ENCODE results near the gene SETBP1. TPM values are rescaled to one million over a fixed set of nuclear protein-coding genes. Genes with fewer than 3 reads are reported as not detected.

The SETBP1 gene
- total RNA-seq, 1 donor from 2014 or later: 25.8 TPM

DNA sequence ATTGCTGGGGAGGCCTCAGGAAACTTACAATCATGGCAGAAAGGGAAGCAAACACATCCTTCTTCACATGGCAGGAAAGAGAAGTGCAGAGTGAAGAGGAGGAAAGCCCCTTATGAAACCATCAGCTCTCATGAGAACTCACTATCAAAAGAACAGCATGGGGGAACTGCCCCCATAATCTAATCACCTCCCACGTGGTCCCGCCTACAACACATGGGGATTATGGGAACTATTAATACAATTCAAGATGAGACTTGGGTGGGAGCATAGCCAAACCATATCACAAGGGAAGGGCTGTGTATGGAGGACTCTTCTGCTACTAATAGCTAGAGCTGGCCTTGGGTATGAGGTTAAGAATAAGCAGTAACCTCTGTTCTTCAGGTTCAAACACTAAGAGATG is 8.8 kb upstream of the SETBP1 start:
- Histone ChIP-seq H3K36me3 (no peaks in the 10 kb centered on the region), H3K4me1 (no peaks in the 10 kb centered on the region), H3K4me3 (no peak overlapping the region), H3K9me3 (no peaks in the 10 kb centered on the region), H3K27ac (no peak overlapping the region), H3K27me3 (ENCODE audit: low read depth) (no peaks in the 10 kb centered on the region)
- ATAC-seq (no peak), DNase-seq (no peak)
- TF ChIP-seq, protein P1, sequence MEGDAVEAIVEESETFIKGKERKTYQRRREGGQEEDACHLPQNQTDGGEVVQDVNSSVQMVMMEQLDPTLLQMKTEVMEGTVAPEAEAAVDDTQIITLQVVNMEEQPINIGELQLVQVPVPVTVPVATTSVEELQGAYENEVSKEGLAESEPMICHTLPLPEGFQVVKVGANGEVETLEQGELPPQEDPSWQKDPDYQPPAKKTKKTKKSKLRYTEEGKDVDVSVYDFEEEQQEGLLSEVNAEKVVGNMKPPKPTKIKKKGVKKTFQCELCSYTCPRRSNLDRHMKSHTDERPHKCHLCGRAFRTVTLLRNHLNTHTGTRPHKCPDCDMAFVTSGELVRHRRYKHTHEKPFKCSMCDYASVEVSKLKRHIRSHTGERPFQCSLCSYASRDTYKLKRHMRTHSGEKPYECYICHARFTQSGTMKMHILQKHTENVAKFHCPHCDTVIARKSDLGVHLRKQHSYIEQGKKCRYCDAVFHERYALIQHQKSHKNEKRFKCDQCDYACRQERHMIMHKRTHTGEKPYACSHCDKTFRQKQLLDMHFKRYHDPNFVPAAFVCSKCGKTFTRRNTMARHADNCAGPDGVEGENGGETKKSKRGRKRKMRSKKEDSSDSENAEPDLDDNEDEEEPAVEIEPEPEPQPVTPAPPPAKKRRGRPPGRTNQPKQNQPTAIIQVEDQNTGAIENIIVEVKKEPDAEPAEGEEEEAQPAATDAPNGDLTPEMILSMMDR (IDR thresholded peaks at IDR 0.05): no peak
- intact Hi-C loops (cut with DNase I): no loop called here

DNA sequence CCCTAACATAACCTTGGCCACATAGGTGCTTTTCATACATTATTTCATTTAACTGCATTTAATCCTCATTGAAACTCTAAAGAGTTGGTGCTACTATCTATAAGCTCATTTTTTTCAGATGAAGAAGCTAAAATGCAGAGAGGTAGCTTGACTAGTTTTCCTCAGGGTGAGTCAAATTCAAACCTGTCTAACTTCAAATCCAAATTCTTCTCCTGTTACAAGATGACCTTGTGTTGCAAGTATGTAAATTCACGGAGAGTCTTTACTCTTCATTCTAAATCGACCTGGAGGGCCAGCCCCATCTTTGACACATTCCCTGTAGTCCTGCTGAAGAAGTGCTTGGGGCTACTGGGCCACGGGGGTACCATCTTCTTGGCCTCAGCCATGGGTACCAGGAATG is 8.2 kb upstream of the SETBP1 start:
- no peaks in the 10 kb centered on the region for H3K4me1 ChIP-seq
- no peaks in the 10 kb centered on the region for H3K36me3 ChIP-seq
- no peaks in the 10 kb centered on the region for H3K27me3 ChIP-seq (ENCODE audit: low read depth)
- DNase-seq (no peak), ATAC-seq (no peak)
- intact Hi-C loops (cut with DNase I): no loop called here
- TF ChIP-seq, protein P1 (IDR thresholded peaks at IDR 0.05): no peak
- H3K4me3 ChIP-seq: no peak overlapping the region
- no peak overlapping the region for H3K27ac ChIP-seq
- H3K9me3 ChIP-seq: no peaks in the 10 kb centered on the region

DNA sequence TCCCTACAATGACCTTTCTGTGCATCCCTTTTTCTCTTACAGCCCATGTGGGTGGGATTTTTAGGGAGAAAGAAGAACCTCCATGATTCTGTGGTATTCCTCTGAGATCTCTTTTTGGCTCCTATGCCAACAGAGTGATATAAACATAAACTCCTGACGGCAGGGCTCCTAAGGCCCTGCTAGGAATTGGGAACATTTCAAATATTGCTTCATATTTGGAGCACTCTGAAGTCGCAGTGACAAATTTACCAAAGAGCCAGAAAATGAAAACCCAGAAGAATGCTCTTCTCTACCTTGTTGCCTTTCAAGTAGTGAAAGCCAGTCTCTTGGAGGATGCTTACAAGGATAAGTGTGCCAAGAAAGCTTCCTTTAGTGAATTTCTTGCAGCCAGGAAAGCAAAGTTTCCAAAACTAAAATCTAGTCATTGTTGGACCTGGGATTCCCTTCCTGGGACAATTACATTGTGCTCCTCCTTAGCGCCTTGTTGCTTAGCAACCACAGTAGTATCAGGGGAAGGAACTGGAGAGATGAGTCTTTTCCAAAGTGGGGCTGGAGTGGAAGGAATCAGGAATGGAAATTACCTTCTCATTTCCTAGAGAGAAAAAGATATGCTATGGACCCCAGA is 7.3 kb upstream of the SETBP1 start:
- no peaks in the 10 kb centered on the region for H3K9me3 ChIP-seq
- TF ChIP-seq, protein P1 (IDR thresholded peaks at IDR 0.05): no peak
- no peaks in the 10 kb centered on the region for H3K36me3 ChIP-seq
- H3K27me3 ChIP-seq (ENCODE audit: low read depth): no peaks in the 10 kb centered on the region
- H3K4me3 ChIP-seq: no peak overlapping the region
- H3K4me1 ChIP-seq: peaks cover 2% of the 10 kb centered on the region
- DNase-seq (no peak), ATAC-seq (no peak)
- H3K27ac ChIP-seq: no peak overlapping the region
- intact Hi-C loops (cut with DNase I): no loop called here

- Histone ChIP-seq H3K27ac (no peak overlapping the region), H3K36me3 (no peaks in the 10 kb centered on the region), H3K9me3 (no peaks in the 10 kb centered on the region), H3K4me3 (no peak overlapping the region), H3K27me3 (ENCODE audit: low read depth) (no peaks in the 10 kb centered on the region), H3K4me1 (peaks cover 10% of the 10 kb centered on the region)
- ATAC-seq (no peak), DNase-seq (no peak)
- TF ChIP-seq, protein P1 (IDR thresholded peaks at IDR 0.05): no peak
- intact Hi-C loops (cut with DNase I): no loop called here
These were observed 2.8 kb upstream of the SETBP1 start for GRCh38 chr18:44677933-44678332.

- no peaks in the 10 kb centered on the region for H3K9me3 ChIP-seq
- peak overlapping the region; percentile 95 for H3K27ac ChIP-seq
- no peaks in the 10 kb centered on the region for H3K27me3 ChIP-seq (ENCODE audit: low read depth)
- TF ChIP-seq, protein P1 (IDR thresholded peaks at IDR 0.05): no peak
- ATAC-seq (no peak), DNase-seq (no peak)
- peaks cover 13% of the 10 kb centered on the region for H3K4me1 ChIP-seq
- H3K36me3 ChIP-seq: no peaks in the 10 kb centered on the region
- intact Hi-C loops (cut with DNase I): no loop called here
- peak overlapping the region; percentile 83 for H3K4me3 ChIP-seq
These were observed 2.0 kb upstream of the SETBP1 start for GRCh38 chr18:44678725-44679055.

Data from lower lobe of right lung (tissue), 2 donors.